Activated naive CD8-positive, alpha-beta T cell treated with anti-CD3 and anti-CD28 coated beads, Interleukin-2, amount 10 ng/mL, durations not matched to agents 7 days and 5 days (primary cell): ENCODE data around the gene BMP4. TPM values are rescaled to one million over a fixed set of nuclear protein-coding genes. Genes with fewer than 3 reads are reported as not detected.

Experiments used
- ATAC-seq: fragments of 150-1000 bp; cut with Tn5 transposase; one replicate; pipeline ENCODE4 v1.10.0; 2021; ENCODE audit warnings: low read depth, moderate library complexity
- POLR2A ChIA-PET: fragments of 350-600 bp; sonication (Branson Sonifier 250); formaldehyde crosslinking; loops from one replicate; lab custom pipeline; 2021; ENCODE audit warnings: antibody characterized with exemption; lab: Charles Lee
- DNase-seq: peaks from one replicate; pipeline ENCODE4 v3.0.0; 2021
- H3K27ac Mint-ChIP-seq: one replicate; pipeline ENCODE4 v1.8.0; 2022; ENCODE audit warnings: mild to moderate bottlenecking, mixed read lengths
- H3K27me3 Mint-ChIP-seq: one replicate; pipeline ENCODE4 v1.8.0; 2022; ENCODE audit warnings: mild to moderate bottlenecking, moderate library complexity, mixed read lengths
- H3K36me3 Mint-ChIP-seq: one replicate; pipeline ENCODE4 v1.8.0; 2021; ENCODE audit warnings: mild to moderate bottlenecking, mixed read lengths
- H3K4me1 Mint-ChIP-seq: one replicate; pipeline ENCODE4 v1.8.0; 2021; ENCODE audit warnings: mixed read lengths
- H3K4me3 Mint-ChIP-seq: one replicate; pipeline ENCODE4 v1.8.0; 2022; ENCODE audit warnings: mild to moderate bottlenecking, moderate library complexity, mixed read lengths
- H3K9me3 Mint-ChIP-seq: one replicate; pipeline ENCODE4 v1.8.0; 2021; ENCODE audit warnings: mixed read lengths
- total RNA-seq, 2 experiments: library from RNA; stranded (reverse); gene quantifications; one replicate each; pipeline ENCODE4 v1.2.3, GENCODE V29; 2021

Gene BMP4
- total RNA-seq, 2 experiments from 2014 or later: 0.34 to 0.42 TPM

GRCh38 chr14:53979747-53980642 lies 23.4 kb upstream of the BMP4 start:
- H3K4me3 Mint-ChIP-seq: no peak overlapping the region
- ATAC-seq (no peak), DNase-seq (no peak)
- POLR2A ChIA-PET: no interaction called here
- H3K9me3 Mint-ChIP-seq: peaks cover 8% of the 10 kb centered on the region
- no peak overlapping the region for H3K27ac Mint-ChIP-seq
- H3K36me3 Mint-ChIP-seq: no peaks in the 10 kb centered on the region
- H3K27me3 Mint-ChIP-seq: peaks cover 2% of the 10 kb centered on the region
- no peaks in the 10 kb centered on the region for H3K4me1 Mint-ChIP-seq

GRCh38 chr14:53979113-53979681 lies 22.6 kb upstream of the BMP4 start:
- Mint-ChIP-seq H3K4me1 (no peaks in the 10 kb centered on the region), H3K4me3 (no peak overlapping the region), H3K27me3 (peaks cover 2% of the 10 kb centered on the region), H3K27ac (no peak overlapping the region), H3K9me3 (peaks cover 3% of the 10 kb centered on the region), H3K36me3 (no peaks in the 10 kb centered on the region)
- no peak for DNase-seq
- POLR2A ChIA-PET: no interaction called here
- ATAC-seq: no peak

GRCh38 chr14:53978194-53978593 lies 21.6 kb upstream of the BMP4 start:
- Mint-ChIP-seq H3K4me1 (no peaks in the 10 kb centered on the region), H3K9me3 (no peaks in the 10 kb centered on the region), H3K36me3 (no peaks in the 10 kb centered on the region), H3K27ac (no peak overlapping the region), H3K27me3 (peaks cover 2% of the 10 kb centered on the region), H3K4me3 (no peak overlapping the region)
- DNase-seq (no peak), ATAC-seq (no peak)
- POLR2A ChIA-PET: no interaction called here

- Mint-ChIP-seq H3K9me3 (no peaks in the 10 kb centered on the region), H3K4me1 (no peaks in the 10 kb centered on the region), H3K36me3 (no peaks in the 10 kb centered on the region), H3K27ac (no peak overlapping the region), H3K27me3 (peaks cover 2% of the 10 kb centered on the region), H3K4me3 (no peak overlapping the region)
- POLR2A ChIA-PET: no interaction called here
- ATAC-seq (no peak), DNase-seq (no peak)
Measured at GRCh38 chr14:53975444-53975843, 18.8 kb upstream of the BMP4 start.

GRCh38 chr14:53971521-53971920 lies 14.9 kb upstream of the BMP4 start:
- ATAC-seq (no peak), DNase-seq (no peak)
- Mint-ChIP-seq H3K27me3 (no peaks in the 10 kb centered on the region), H3K9me3 (no peaks in the 10 kb centered on the region), H3K4me3 (no peak overlapping the region), H3K4me1 (peaks cover 4% of the 10 kb centered on the region), H3K27ac (no peak overlapping the region), H3K36me3 (no peaks in the 10 kb centered on the region)
- POLR2A ChIA-PET: no interaction called here

- no peak for ATAC-seq
- DNase-seq: no peak
- POLR2A ChIA-PET: no interaction called here
- Mint-ChIP-seq H3K4me3 (no peak overlapping the region), H3K27ac (no peak overlapping the region), H3K36me3 (no peaks in the 10 kb centered on the region), H3K27me3 (peaks cover 15% of the 10 kb centered on the region), H3K9me3 (no peaks in the 10 kb centered on the region), H3K4me1 (peaks cover 4% of the 10 kb centered on the region)
Measured at GRCh38 chr14:53969326-53969725, 12.7 kb upstream of the BMP4 start.

- DNase-seq (no peak), ATAC-seq (no peak)
- H3K4me3 Mint-ChIP-seq: no peak overlapping the region
- POLR2A ChIA-PET: no interaction called here
- peaks cover 4% of the 10 kb centered on the region for H3K4me1 Mint-ChIP-seq
- no peak overlapping the region for H3K27ac Mint-ChIP-seq
- no peaks in the 10 kb centered on the region for H3K36me3 Mint-ChIP-seq
- peaks cover 21% of the 10 kb centered on the region for H3K27me3 Mint-ChIP-seq
- no peaks in the 10 kb centered on the region for H3K9me3 Mint-ChIP-seq
Measured at GRCh38 chr14:53968726-53969125, 12.1 kb upstream of the BMP4 start.

GRCh38 chr14:53967606-53968005 lies 11.0 kb upstream of the BMP4 start:
- no peaks in the 10 kb centered on the region for H3K36me3 Mint-ChIP-seq
- H3K9me3 Mint-ChIP-seq: no peaks in the 10 kb centered on the region
- DNase-seq: no peak
- H3K27ac Mint-ChIP-seq: no peak overlapping the region
- H3K4me1 Mint-ChIP-seq: peaks cover 4% of the 10 kb centered on the region
- no peak overlapping the region for H3K4me3 Mint-ChIP-seq
- peaks cover 32% of the 10 kb centered on the region for H3K27me3 Mint-ChIP-seq
- POLR2A ChIA-PET: no interaction called here
- no peak for ATAC-seq

- Mint-ChIP-seq H3K27me3 (peaks cover 44% of the 10 kb centered on the region), H3K27ac (no peak overlapping the region), H3K4me3 (no peak overlapping the region), H3K36me3 (no peaks in the 10 kb centered on the region), H3K9me3 (no peaks in the 10 kb centered on the region), H3K4me1 (peaks cover 4% of the 10 kb centered on the region)
- ATAC-seq (no peak), DNase-seq (no peak)
- POLR2A ChIA-PET: no interaction called here
Measured at GRCh38 chr14:53964249-53964648, 7.6 kb upstream of the BMP4 start.

- Mint-ChIP-seq H3K27ac (no peak overlapping the region), H3K4me1 (no peaks in the 10 kb centered on the region), H3K27me3 (peaks cover 48% of the 10 kb centered on the region), H3K36me3 (no peaks in the 10 kb centered on the region), H3K9me3 (no peaks in the 10 kb centered on the region), H3K4me3 (no peak overlapping the region)
- ATAC-seq (no peak), DNase-seq (no peak)
- POLR2A ChIA-PET: no interaction called here
Measured at GRCh38 chr14:53963320-53964227, 6.9 kb upstream of the BMP4 start.

GRCh38 chr14:53962953-53963319 lies 6.3 kb upstream of the BMP4 start:
- no peak for ATAC-seq
- POLR2A ChIA-PET: no interaction called here
- no peak for DNase-seq
- Mint-ChIP-seq H3K36me3 (no peaks in the 10 kb centered on the region), H3K9me3 (no peaks in the 10 kb centered on the region), H3K27me3 (peaks cover 49% of the 10 kb centered on the region), H3K4me3 (no peak overlapping the region), H3K27ac (no peak overlapping the region), H3K4me1 (no peaks in the 10 kb centered on the region)

- Mint-ChIP-seq H3K4me3 (no peak overlapping the region), H3K4me1 (peaks cover 21% of the 10 kb centered on the region), H3K27ac (no peak overlapping the region), H3K27me3 (peaks cover 64% of the 10 kb centered on the region), H3K36me3 (no peaks in the 10 kb centered on the region), H3K9me3 (no peaks in the 10 kb centered on the region)
- no peak for DNase-seq
- ATAC-seq: no peak
- POLR2A ChIA-PET: no interaction called here
Measured at GRCh38 chr14:53958628-53959027, 2.0 kb upstream of the BMP4 start.

- POLR2A ChIA-PET: no interaction called here
- Mint-ChIP-seq H3K27me3 (peaks cover 62% of the 10 kb centered on the region), H3K27ac (no peak overlapping the region), H3K9me3 (no peaks in the 10 kb centered on the region), H3K4me3 (no peak overlapping the region), H3K4me1 (peaks cover 25% of the 10 kb centered on the region), H3K36me3 (no peaks in the 10 kb centered on the region)
- DNase-seq (no peak), ATAC-seq (no peak)
Measured at GRCh38 chr14:53957739-53958138, 1.1 kb upstream of the BMP4 start.
